Measurements from ENCODE around the gene AHSP. TPM values are rescaled to one million over a fixed set of nuclear protein-coding genes. Genes with fewer than 3 reads are reported as not detected.

Gene AHSP, protein sequence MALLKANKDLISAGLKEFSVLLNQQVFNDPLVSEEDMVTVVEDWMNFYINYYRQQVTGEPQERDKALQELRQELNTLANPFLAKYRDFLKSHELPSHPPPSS
- not detected in 5 replicates for total RNA-seq (2022; extraction: Qiagen RNA extraction; ENCODE audit: low read depth)

DNA sequence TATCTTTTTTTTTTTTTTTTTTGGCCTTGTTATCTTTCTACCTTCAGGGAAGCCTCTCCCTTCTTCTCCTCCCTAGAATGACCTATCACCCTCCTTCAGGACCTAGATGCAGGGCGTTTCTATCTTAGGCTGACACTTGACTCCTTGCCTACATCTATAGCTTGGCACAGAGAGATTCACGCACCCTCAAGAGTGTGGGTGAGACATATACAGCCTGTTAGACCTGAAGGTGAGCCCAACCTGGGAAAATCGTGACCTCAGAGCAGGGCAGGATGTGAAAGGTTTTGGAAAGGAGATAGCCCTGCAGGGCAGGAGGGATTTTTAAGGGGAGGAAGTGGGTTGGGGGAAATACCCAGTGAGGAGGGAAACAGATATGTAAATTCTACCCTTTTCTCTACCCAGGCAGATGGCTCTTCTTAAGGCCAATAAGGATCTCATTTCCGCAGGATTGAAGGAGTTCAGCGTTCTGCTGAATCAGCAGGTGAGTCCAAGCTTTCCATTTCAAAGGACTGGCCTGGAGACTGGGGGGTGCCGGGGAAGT lies at the start of gene AHSP:
TSS of gene AHSP (plus strand) at position 167 of the 541 bp plus-strand sequence. CDS start at position 407, 240 bp downstream.

DNA sequence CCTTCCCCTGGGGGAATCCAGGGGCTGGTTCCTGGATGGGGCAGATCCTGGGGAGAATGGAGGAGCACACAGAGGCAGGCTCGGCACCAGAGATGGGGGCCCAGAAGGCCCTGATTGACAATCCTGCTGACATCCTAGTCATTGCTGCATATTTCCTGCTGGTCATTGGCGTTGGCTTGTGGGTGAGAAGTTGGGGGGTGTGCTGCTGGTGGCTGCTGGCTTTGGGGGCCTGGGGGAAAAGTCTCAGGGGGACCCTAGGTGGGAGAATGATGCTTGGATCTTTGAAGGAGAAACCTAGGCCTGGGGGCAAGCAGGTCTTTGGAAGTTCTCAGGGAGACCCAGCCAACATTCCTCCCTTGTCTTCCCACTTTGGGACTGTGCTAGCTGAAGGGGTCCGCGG lies 44.6 kb upstream of the AHSP start, which contains the start of gene SLC5A2:
TSS of gene SLC5A2 (plus strand) at position 43 of the 400 bp plus-strand sequence. CDS start at position 57, 14 bp downstream.

DNA sequence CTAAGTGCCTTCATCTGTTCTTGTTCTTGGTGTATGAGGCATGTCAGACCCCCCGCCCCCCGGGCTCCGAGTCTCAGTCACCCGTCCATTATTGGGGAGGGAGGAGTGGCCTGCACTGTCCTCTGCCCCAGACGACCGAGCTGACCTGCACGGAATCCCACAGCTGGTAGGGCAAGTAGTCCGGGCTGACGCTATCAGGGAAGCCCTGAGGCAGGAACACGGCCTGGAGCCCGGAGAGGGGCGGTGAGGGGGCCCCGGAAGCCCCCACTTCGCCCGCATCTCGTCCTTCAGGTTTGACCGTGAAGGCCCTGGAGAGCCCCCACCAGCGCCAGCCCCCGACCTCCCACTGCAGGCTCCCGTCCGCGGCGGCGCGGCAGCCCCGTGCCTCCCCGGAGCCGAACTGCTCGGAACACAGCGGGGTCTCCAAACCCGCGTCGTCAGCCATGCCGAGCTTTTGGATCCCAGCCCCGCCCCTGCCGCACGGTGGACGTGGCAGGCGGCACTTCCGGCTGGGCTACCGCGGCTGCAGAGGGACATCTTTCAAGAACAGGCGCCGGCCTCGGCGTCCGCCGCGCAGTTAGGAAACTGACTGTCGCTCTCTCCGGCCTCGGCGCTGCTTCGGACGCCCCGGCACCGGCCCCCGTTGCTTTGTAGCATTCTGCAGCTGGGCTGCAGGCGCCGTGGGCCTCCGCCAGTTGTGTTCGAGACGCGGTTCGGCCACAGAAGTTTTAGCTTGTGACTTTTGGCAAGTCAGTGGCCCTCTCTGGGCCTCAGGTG lies 19.6 kb upstream of the AHSP start, which contains the start of gene RUSF1:
TSS of gene RUSF1 (minus strand) at position 463 of the 777 bp plus-strand sequence. CDS start at position 445, 18 bp downstream.

Other genes with a start within 250 kb of the AHSP start
- gene ITGAX, start 172.7 kb upstream of the AHSP start, total RNA-seq (2022; extraction: Qiagen RNA extraction; ENCODE audit: low read depth): 0.89 to 1.9 TPM (median 1.2 TPM) in 5 replicates
- 0.04 TPM in 1 of 5 replicates, not detected in the others for gene ITGAD, start 134.6 kb upstream of the AHSP start, total RNA-seq (2022; extraction: Qiagen RNA extraction; ENCODE audit: low read depth)
- gene COX6A2, start 99.5 kb upstream of the AHSP start, total RNA-seq (2022; extraction: Qiagen RNA extraction; ENCODE audit: low read depth): not detected in 5 replicates
- 0.06 to 0.31 TPM (median 0.18 TPM) in 4 of 5 replicates, not detected in the other for gene ZNF843, start 85.1 kb upstream of the AHSP start, total RNA-seq (2022; extraction: Qiagen RNA extraction; ENCODE audit: low read depth)
- gene ARMC5, start 68.4 kb upstream of the AHSP start, total RNA-seq (2022; extraction: Qiagen RNA extraction; ENCODE audit: low read depth): 4.9 to 15.2 TPM (median 11.4 TPM) in 5 replicates
- gene TGFB1I1, start 55.7 kb upstream of the AHSP start, total RNA-seq (2022; extraction: Qiagen RNA extraction; ENCODE audit: low read depth): 37.2 to 57.8 TPM (median 42.0 TPM) in 5 replicates
- gene SLC5A2, start 44.8 kb upstream of the AHSP start, total RNA-seq (2022; extraction: Qiagen RNA extraction; ENCODE audit: low read depth): 0.16 to 0.42 TPM (median 0.25 TPM) in 3 of 5 replicates, not detected in the others
- gene RUSF1, start 19.5 kb upstream of the AHSP start, total RNA-seq (2022; extraction: Qiagen RNA extraction; ENCODE audit: low read depth): 33.0 to 60.2 TPM (median 52.4 TPM) in 5 replicates

All from A549 treated with ZK216348 at 1 μM for 4 hours (cell line).